ENCODE results near the gene CAPN13.
A peak's percentile ranks its signal among the peaks of the same experiment; 100 is the strongest.

DNA sequence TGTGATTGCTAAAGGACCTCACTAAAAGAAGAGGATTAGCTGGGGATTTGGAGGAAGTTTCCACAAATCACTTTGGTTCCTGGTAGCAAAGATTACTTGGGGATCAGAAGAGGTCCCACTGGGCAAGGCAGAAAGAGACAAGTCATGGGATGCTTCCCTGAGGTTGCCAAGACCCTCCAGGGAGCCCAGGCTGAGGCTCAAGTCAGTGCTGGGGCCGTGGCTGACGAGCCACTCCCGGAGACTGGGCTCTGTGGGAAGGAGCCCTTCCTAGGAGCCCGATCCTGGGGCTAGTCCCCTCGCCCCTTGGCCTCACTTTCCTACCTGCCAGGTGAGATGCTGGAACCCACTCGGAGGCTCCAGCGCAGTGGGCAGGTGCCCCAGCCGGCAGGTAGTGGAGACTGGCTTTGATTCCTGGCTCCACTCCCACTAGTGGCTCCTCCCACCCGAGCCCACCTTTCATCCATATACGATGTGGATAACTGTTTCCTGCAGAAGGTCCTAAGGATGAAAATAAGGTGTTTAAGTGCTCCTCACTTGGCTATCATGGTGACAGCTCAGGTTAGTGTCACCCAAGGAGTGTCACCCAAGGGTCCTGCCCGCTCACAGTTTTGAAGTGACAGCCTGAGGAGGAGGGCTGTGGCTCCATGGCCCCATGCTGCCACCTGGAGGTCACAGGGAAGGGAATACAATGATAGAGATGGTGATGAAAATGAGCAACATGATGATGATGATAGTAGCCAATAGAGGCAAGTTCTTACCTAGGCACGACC lies 100.5 kb downstream of the CAPN13 start:
- TF ChIP-seq, protein P1, sequence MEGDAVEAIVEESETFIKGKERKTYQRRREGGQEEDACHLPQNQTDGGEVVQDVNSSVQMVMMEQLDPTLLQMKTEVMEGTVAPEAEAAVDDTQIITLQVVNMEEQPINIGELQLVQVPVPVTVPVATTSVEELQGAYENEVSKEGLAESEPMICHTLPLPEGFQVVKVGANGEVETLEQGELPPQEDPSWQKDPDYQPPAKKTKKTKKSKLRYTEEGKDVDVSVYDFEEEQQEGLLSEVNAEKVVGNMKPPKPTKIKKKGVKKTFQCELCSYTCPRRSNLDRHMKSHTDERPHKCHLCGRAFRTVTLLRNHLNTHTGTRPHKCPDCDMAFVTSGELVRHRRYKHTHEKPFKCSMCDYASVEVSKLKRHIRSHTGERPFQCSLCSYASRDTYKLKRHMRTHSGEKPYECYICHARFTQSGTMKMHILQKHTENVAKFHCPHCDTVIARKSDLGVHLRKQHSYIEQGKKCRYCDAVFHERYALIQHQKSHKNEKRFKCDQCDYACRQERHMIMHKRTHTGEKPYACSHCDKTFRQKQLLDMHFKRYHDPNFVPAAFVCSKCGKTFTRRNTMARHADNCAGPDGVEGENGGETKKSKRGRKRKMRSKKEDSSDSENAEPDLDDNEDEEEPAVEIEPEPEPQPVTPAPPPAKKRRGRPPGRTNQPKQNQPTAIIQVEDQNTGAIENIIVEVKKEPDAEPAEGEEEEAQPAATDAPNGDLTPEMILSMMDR (IDR thresholded peaks at IDR 0.05; ENCODE audit: insufficient read depth, low read depth, low read length), result peak; percentile 78
- no peak for TF ChIP-seq EZH2 (IDR thresholded peaks at IDR 0.05; ENCODE audit: insufficient read depth, low read length)
